CD14-positive monocyte (primary cell): ENCODE measurements around the gene RDH14. TPM values are rescaled to one million over a fixed set of nuclear protein-coding genes. Genes with fewer than 3 reads are reported as not detected.

ENCODE experiments used
- DNase-seq, 3 donors: peaks; one replicate each; pipeline ENCODE4 v3.0.0-alpha.2; 2011 to 2022
- H2AFZ ChIP-seq: 2 replicates; pipeline ENCODE4 v1.6.0; 2012; ENCODE audit warnings: mild to moderate bottlenecking, low read depth, low read length, inconsistent platforms; ENCODE audit not compliant: insufficient read depth, poor library complexity, severe bottlenecking
- H3K27ac ChIP-seq, 2 donors: 1 replicate in 1 of 2; 2 replicates in 1 of 2; pipeline ENCODE4 v1.5.1; 2012 to 2013; ENCODE audit warnings: low read length in 2 of 2, control low read depth in 1 of 2, inconsistent platforms in 1 of 2, low read depth in 1 of 2, mild to moderate bottlenecking in 1 of 2
- H3K27me3 ChIP-seq, 2 donors: one replicate each; pipeline versions ENCODE4 v1.6.0 to v1.6.1; 2011 to 2013; ENCODE audit warnings: low read length in 2 of 2; ENCODE audit not compliant: control insufficient read depth in 2 of 2, insufficient read depth in 2 of 2
- H3K36me3 ChIP-seq, 2 donors: replicated peaks in 1 of 2; 1 replicate in 1 of 2; 2 replicates in 1 of 2; pipeline versions ENCODE4 v1.5.1 to v1.6.1; 2012 to 2013; ENCODE audit warnings: low read length in 2 of 2, control low read depth in 1 of 2, inconsistent platforms in 1 of 2, mild to moderate bottlenecking in 1 of 2; ENCODE audit not compliant: insufficient read depth in 2 of 2, control insufficient read depth in 1 of 2
- H3K4me1 ChIP-seq, 2 donors: 1 replicate in 1 of 2; 2 replicates in 1 of 2; pipeline versions ENCODE4 v1.5.1 to v1.6.1; 2012 to 2013; ENCODE audit warnings: low read length in 2 of 2, control low read depth in 1 of 2, inconsistent platforms in 1 of 2, mild to moderate bottlenecking in 1 of 2, moderate library complexity in 1 of 2; ENCODE audit not compliant: insufficient read depth in 2 of 2, control insufficient read depth in 1 of 2
- H3K4me2 ChIP-seq: replicated peaks from 2 replicates; pipeline ENCODE3; 2012; ENCODE audit warnings: low read length, moderate library complexity, mild to moderate bottlenecking; ENCODE audit not compliant: poor library complexity, severe bottlenecking; ENCODE audit errors: extremely low read depth
- H3K4me3 ChIP-seq, 3 experiments: fragments of 200-600 bp in 1 of 3; sonication (generic) in 1 of 3; replicated peaks in 1 of 3; 1 replicate in 2 of 3; 2 replicates in 1 of 3; pipeline ENCODE4 v1.5.1; 2011 to 2013; ENCODE audit warnings: low read length in 3 of 3, mild to moderate bottlenecking in 3 of 3, control low read depth in 2 of 3, low read depth in 2 of 3, inconsistent platforms in 1 of 3, moderate library complexity in 1 of 3
- H3K79me2 ChIP-seq: 2 replicates; pipeline ENCODE4 v1.6.0; 2012; ENCODE audit warnings: mild to moderate bottlenecking, control low read depth, inconsistent platforms, low read length, moderate library complexity; ENCODE audit not compliant: insufficient read depth
- H3K9ac ChIP-seq: 2 replicates; pipeline ENCODE4 v1.6.0; 2017; ENCODE audit warnings: low read length, mild to moderate bottlenecking; ENCODE audit not compliant: insufficient read depth, poor library complexity, severe bottlenecking
- H3K9me3 ChIP-seq, 2 donors: replicated peaks in 1 of 2; 1 replicate in 1 of 2; 2 replicates in 1 of 2; pipeline versions ENCODE4 v1.5.1 to v1.6.1; 2012 to 2013; ENCODE audit warnings: low read length in 2 of 2, control low read depth in 1 of 2; ENCODE audit not compliant: control insufficient read depth in 1 of 2, insufficient read depth in 1 of 2
- H4K20me1 ChIP-seq: 2 replicates; pipeline ENCODE4 v1.6.0; 2012; ENCODE audit warnings: mild to moderate bottlenecking, low read length, control low read depth, moderate library complexity; ENCODE audit not compliant: insufficient read depth
- H3K27ac Mint-ChIP-seq, 7 donors: one replicate each; pipeline ENCODE4 v1.8.0; 2020; ENCODE audit warnings: mild to moderate bottlenecking in 7 of 7, mixed read lengths in 7 of 7, moderate library complexity in 6 of 7, inconsistent platforms in 2 of 7
- H3K27me3 Mint-ChIP-seq, 3 donors: one replicate each; pipeline ENCODE4 v1.8.0; 2021 to 2022; ENCODE audit warnings: low read depth in 3 of 3, mild to moderate bottlenecking in 3 of 3, mixed read lengths in 3 of 3, moderate library complexity in 3 of 3, inconsistent platforms in 1 of 3
- H3K36me3 Mint-ChIP-seq, 2 donors: one replicate each; pipeline ENCODE4 v1.8.0; 2020; ENCODE audit warnings: mixed read lengths in 2 of 2, inconsistent platforms in 1 of 2, mild to moderate bottlenecking in 1 of 2
- H3K4me1 Mint-ChIP-seq: one replicate; pipeline ENCODE4 v1.8.0; 2020; ENCODE audit warnings: mild to moderate bottlenecking, mixed read lengths
- H3K4me3 Mint-ChIP-seq, 2 donors: one replicate each; pipeline ENCODE4 v1.8.0; 2020; ENCODE audit warnings: mild to moderate bottlenecking in 2 of 2, mixed read lengths in 2 of 2, moderate library complexity in 1 of 2
- H3K9me3 Mint-ChIP-seq, 7 donors: one replicate each; pipeline ENCODE4 v1.8.0; 2020 to 2022; ENCODE audit warnings: mixed read lengths in 7 of 7, mild to moderate bottlenecking in 6 of 7, moderate library complexity in 6 of 7, inconsistent platforms in 2 of 7
- CTCF ChIP-seq: fragments of 200-600 bp; IDR thresholded peaks from one replicate; pipeline ENCODE4 v1.8.0; 2022; ENCODE audit warnings: antibody characterized with exemption, mild to moderate bottlenecking
- WGBS: methylation state at CpG from one replicate; pipeline ENCODE4 v1.1.5; 2013; ENCODE audit warnings: missing lambda C conversion rate; ENCODE audit not compliant: insufficient coverage; 5-methylcytosine and 5-hydroxymethylcytosine counted together
- intact Hi-C, 2 donors: fragments of 100-400 bp; cut with micrococcal nuclease; formaldehyde crosslinking; loops; one replicate each; pipeline versions ENCODE4 v1.15.0 to v1.15.1; 2023
- polyA plus RNA-seq, 3 donors: library from polyadenylated mRNA; depleted of rRNA in 1 of 3; unstranded in 2 of 3; stranded (reverse) in 1 of 3; fragments of 300-500 nt in 2 of 3; fragments of >200 nt in 1 of 3; fragmentation: Illumina TruSeq in 2 of 3; gene quantifications; 1 replicate in 2 of 3; 2 replicates in 1 of 3; pipeline ENCODE4 v1.2.3, GENCODE V29; 2012 to 2021

Gene RDH14
- polyA plus RNA-seq, 3 donors, result 5.5 to 16.3 (median 14.3) TPM

DNA sequence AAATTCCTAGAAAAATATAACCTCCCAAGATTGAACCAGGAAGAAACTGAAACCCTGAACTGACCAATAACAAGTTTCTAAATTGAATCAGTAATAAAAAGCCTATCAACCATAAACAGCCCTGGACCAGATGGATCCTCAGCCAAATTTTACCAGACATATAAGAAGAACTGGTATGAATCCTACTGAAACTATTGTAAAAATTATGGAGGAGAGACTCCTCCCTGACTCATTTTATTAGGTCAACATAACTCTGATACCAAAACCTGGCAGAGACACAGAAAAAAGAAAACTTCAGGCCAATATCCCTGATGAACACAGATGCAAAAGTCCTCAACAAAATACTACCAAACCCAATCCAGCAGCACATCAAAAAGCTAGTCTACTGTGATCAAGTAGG lies 17.6 kb upstream of the RDH14 start:
- no peak overlapping the region for H3K27ac Mint-ChIP-seq
- Histone ChIP-seq H3K27ac (no peak overlapping the region), H3K27me3 (no peaks in the 10 kb centered on the region), H3K9me3 (no peaks in the 10 kb centered on the region), H3K9ac (no peak overlapping the region), H3K4me1 (no peaks in the 10 kb centered on the region), H3K4me3 (no peak overlapping the region), H3K4me2 (no peak overlapping the region), H3K79me2 (no peaks in the 10 kb centered on the region), H3K36me3 (no peaks in the 10 kb centered on the region), H4K20me1 (no peaks in the 10 kb centered on the region), H2AFZ (no peak overlapping the region)
- intact Hi-C loops, result no loop called here
- TF ChIP-seq CTCF, result no peak
- H3K4me1 Mint-ChIP-seq, result no peaks in the 10 kb centered on the region
- no peak overlapping the region for H3K4me3 Mint-ChIP-seq
- no peak for DNase-seq
- H3K9me3 Mint-ChIP-seq, result peaks cover 2 to 13% (median 5%) of the 10 kb centered on the region in 7 donors
- no peaks in the 10 kb centered on the region for H3K27me3 Mint-ChIP-seq
- no peaks in the 10 kb centered on the region for H3K36me3 Mint-ChIP-seq

GRCh38 chr2:18566145-18566769 lies 5.8 kb upstream of the RDH14 start:
- Mint-ChIP-seq H3K9me3 (peaks cover 3 to 12% (median 5%) of the 10 kb centered on the region in 7 donors), H3K4me3 (no peak overlapping the region), H3K36me3 (no peaks in the 10 kb centered on the region), H3K27ac (no peak overlapping the region), H3K4me1 (no peaks in the 10 kb centered on the region), H3K27me3 (peaks cover 0 to 3% (median 3%) of the 10 kb centered on the region in 3 donors)
- Histone ChIP-seq H3K9ac (no peak overlapping the region), H3K79me2 (no peaks in the 10 kb centered on the region), H3K4me2 (no peak overlapping the region), H3K4me1 (no peaks in the 10 kb centered on the region), H2AFZ (no peak overlapping the region), H3K27ac (no peak overlapping the region), H4K20me1 (no peaks in the 10 kb centered on the region), H3K9me3 (peaks cover 4 to 5% of the 10 kb centered on the region in 2 donors), H3K36me3 (no peaks in the 10 kb centered on the region), H3K4me3 (no peak overlapping the region), H3K27me3 (no peaks in the 10 kb centered on the region)
- no peak for DNase-seq
- intact Hi-C loops, result loop anchor here in 1 of 2 donors (10.0 kb wide), 1 partner anchor 799 kb away; no protein-coding TSS in a partner anchor
- no peak for TF ChIP-seq CTCF
- no CpG with 5 or more reads among the region's 1 CpG for WGBS
